ENCODE data around the gene ZNF566. TPM values are rescaled to one million over a fixed set of nuclear protein-coding genes. Genes with fewer than 3 reads are reported as not detected.
A peak's percentile ranks its signal among the peaks of the same experiment; 100 is the strongest.

Gene ZNF566
- total and polyA plus RNA-seq, 4 experiments from 2014 or later, result 10.9 to 30.6 (median 22.6) TPM

DNA sequence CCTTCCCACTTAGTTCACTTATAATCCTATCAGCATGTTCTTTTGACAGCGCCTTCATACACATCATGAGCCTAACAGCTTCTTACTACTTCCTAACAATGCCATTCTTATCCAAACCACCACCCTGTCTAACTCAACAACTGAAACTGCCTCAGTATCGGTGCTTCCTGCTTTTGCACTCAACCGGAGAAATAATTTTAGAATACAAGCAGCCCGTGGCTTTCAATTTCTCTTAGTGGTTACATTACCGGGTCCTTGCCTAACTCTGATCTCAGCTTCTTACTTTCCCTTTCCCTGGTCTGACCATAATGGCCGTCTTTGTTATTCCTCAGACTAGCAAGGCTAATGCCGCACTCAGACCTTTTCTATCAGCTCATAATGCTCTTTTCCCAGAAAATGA, 87.9 kb downstream of the ZNF566 start:
- intact Hi-C loops (cut with micrococcal nuclease), result no loop called here
- CTCF ChIA-PET (ENCODE audit: partially characterized antibody), result no interaction called here
- peaks cover 10 to 93% (median 70%) of the 10 kb centered on the region in 8 donors for H3K9me3 Mint-ChIP-seq
- Histone ChIP-seq H3K4me3 (ENCODE audit: low read length in 2 of 2) (no peak overlapping the region), H3K9me3 (ENCODE audit: control insufficient read depth in 1 of 2, low read length in 2 of 2) (peaks cover 5 to 18% of the 10 kb centered on the region in 2 donors), H3K27ac (ENCODE audit: low read depth, low read length) (no peak overlapping the region), H3K36me3 (ENCODE audit: insufficient read depth, low read length) (peaks cover 17% of the 10 kb centered on the region), H3K27me3 (ENCODE audit: insufficient read depth, low read length) (no peaks in the 10 kb centered on the region), H3K4me1 (ENCODE audit: insufficient read depth, low read length) (no peaks in the 10 kb centered on the region)
- no peak overlapping the region for H3K27ac Mint-ChIP-seq
- no peaks in the 10 kb centered on the region for H3K4me1 Mint-ChIP-seq
- H3K27me3 Mint-ChIP-seq, result no peaks in the 10 kb centered on the region
- DNase-seq, result no peak
- H3K36me3 Mint-ChIP-seq, result peaks cover 78 to 86% of the 10 kb centered on the region in 2 donors
- POLR2A ChIA-PET (ENCODE audit: partially characterized antibody), result interaction anchor here (0.8 kb wide), 1 partner anchor 22 kb away, joined by 3 read pairs; no protein-coding TSS in a partner anchor
- H3K4me3 Mint-ChIP-seq, result peak overlapping the region in 1 of 8 donors; percentile 36

DNA sequence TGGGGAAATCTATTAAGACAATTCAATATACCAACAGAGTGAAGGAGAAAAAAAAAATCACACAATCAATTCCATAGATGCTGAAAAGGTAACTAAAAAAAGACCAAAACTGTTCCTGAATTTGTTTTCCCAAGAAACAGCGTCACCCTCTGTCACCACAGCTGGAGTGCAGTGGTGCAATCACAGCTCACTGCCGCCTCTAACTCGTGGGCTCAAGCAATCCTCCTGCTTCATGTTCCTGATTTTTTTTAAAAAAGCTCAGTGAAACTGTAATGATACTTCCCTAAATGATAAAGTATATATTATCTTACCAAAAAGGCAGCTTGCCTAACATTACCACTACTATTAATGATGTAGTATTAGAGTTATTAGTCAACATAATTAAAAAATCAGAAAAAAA, 90.8 kb downstream of the ZNF566 start:
- intact Hi-C loops (cut with micrococcal nuclease), result no loop called here
- no peak overlapping the region for H3K27ac Mint-ChIP-seq
- H3K9me3 ChIP-seq (ENCODE audit: control insufficient read depth in 1 of 2, low read length in 2 of 2), result peaks cover 5 to 29% of the 10 kb centered on the region in 2 donors
- peaks cover 2% of the 10 kb centered on the region for H3K36me3 ChIP-seq (ENCODE audit: insufficient read depth, low read length)
- H3K4me3 Mint-ChIP-seq, result no peak overlapping the region
- no peaks in the 10 kb centered on the region for H3K27me3 Mint-ChIP-seq
- peaks cover 73 to 77% of the 10 kb centered on the region in 2 donors for H3K36me3 Mint-ChIP-seq
- no peaks in the 10 kb centered on the region for H3K27me3 ChIP-seq (ENCODE audit: insufficient read depth, low read length)
- H3K9me3 Mint-ChIP-seq, result peaks cover 3 to 93% (median 71%) of the 10 kb centered on the region in 8 donors
- no peak overlapping the region for H3K27ac ChIP-seq (ENCODE audit: low read depth, low read length)
- H3K4me3 ChIP-seq (ENCODE audit: low read length in 2 of 2), result no peak overlapping the region
- CTCF ChIA-PET (ENCODE audit: partially characterized antibody), result no interaction called here
- H3K4me1 Mint-ChIP-seq, result peaks cover 0 to 2% (median 0%) of the 10 kb centered on the region in 4 donors
- no peaks in the 10 kb centered on the region for H3K4me1 ChIP-seq (ENCODE audit: insufficient read depth, low read length)
- POLR2A ChIA-PET (ENCODE audit: partially characterized antibody), result interaction anchor here (1.1 kb wide), 1 partner anchor 184 kb away, joined by 3 read pairs; the partner anchor contains the start of gene ZNF565
- DNase-seq, result no peak

Other genes with a start within 250 kb of the ZNF566 start
- gene ZFP14, start 110.4 kb downstream of the ZNF566 start, total RNA-seq, result 10 to 100 TPM; 20.7 to 21.2 TPM
- 1 to 10 TPM; 2.1 to 7.2 TPM for gene ZFP14, start 110.4 kb downstream of the ZNF566 start, polyA plus RNA-seq
- gene ZFP82, start 70.9 kb downstream of the ZNF566 start, total RNA-seq, result 1 to 10 TPM; 8.2 to 8.6 TPM
- 10 to 100 TPM in 1 of 2 donors, 1 to 10 TPM in 1; 8.3 to 12.3 TPM for gene ZFP82, start 70.9 kb downstream of the ZNF566 start, polyA plus RNA-seq
- gene ZNF260, start 38.7 kb upstream of the ZNF566 start, total RNA-seq, result 10 to 100 TPM; 15.4 to 18.8 TPM
- 10 to 100 TPM in 1 of 2 donors, 1 to 10 TPM in 1; 6.4 to 11.3 TPM for gene ZNF260, start 38.7 kb upstream of the ZNF566 start, polyA plus RNA-seq
- gene ZNF529, start 83.7 kb upstream of the ZNF566 start, total RNA-seq, result 10 to 100 TPM; 32.8 to 33.5 TPM
- gene ZNF529, start 83.7 kb upstream of the ZNF566 start, polyA plus RNA-seq, result 1 to 10 TPM; 7.9 to 8.8 TPM
- gene ZNF382, start 115.8 kb upstream of the ZNF566 start, total RNA-seq, result 10 to 100 TPM; 21.1 to 21.9 TPM
- gene ZNF382, start 115.8 kb upstream of the ZNF566 start, polyA plus RNA-seq, result 10 to 100 TPM in 1 of 2 donors, 1 to 10 TPM in 1; 3.1 to 11.8 TPM
- 10 to 100 TPM; 17.5 to 17.6 TPM for gene ZNF461, start 177.3 kb upstream of the ZNF566 start, total RNA-seq
- gene ZNF461, start 177.3 kb upstream of the ZNF566 start, polyA plus RNA-seq, result 1 to 10 TPM; 3.1 to 8.0 TPM
- 10 to 100 TPM; 17.0 to 19.8 TPM for gene ZNF567, start 198.1 kb upstream of the ZNF566 start, total RNA-seq
- gene ZNF567, start 198.1 kb upstream of the ZNF566 start, polyA plus RNA-seq, result 10 to 100 TPM in 1 of 2 donors, 1 to 10 TPM in 1; 7.0 to 13.9 TPM

Measured in CD4-positive, alpha-beta memory T cell (primary cell).